Mononuclear cell (primary cell): Measurements from ENCODE around the gene SPON2. TPM values are rescaled to one million over a fixed set of nuclear protein-coding genes. Genes with fewer than 3 reads are reported as not detected.

ENCODE experiments used
- H3K27me3 ChIP-seq: 2 replicates; pipeline ENCODE4 v1.6.0; 2011; ENCODE audit warnings: low read length, control low read depth; ENCODE audit not compliant: insufficient read depth
- H3K4me1 ChIP-seq: 2 replicates; pipeline ENCODE4 v1.5.1; 2011; ENCODE audit warnings: mild to moderate bottlenecking, low read length, control low read depth; ENCODE audit not compliant: insufficient read depth
- H3K4me3 ChIP-seq: 2 replicates; pipeline ENCODE4 v1.5.1; 2011; ENCODE audit warnings: mild to moderate bottlenecking, low read length, moderate library complexity
- H3K9me3 ChIP-seq: 2 replicates; pipeline ENCODE4 v1.5.1; 2011; ENCODE audit warnings: low read depth, mild to moderate bottlenecking, control low read depth, low read length
- total RNA-seq: library from RNA; depleted of rRNA; stranded (reverse); fragments of >200 nt; gene quantifications from one replicate; pipeline ENCODE4 v1.2.3, GENCODE V29; 2012

SPON2 gene
- total RNA-seq, 1 donor, result 25.5 TPM

DNA sequence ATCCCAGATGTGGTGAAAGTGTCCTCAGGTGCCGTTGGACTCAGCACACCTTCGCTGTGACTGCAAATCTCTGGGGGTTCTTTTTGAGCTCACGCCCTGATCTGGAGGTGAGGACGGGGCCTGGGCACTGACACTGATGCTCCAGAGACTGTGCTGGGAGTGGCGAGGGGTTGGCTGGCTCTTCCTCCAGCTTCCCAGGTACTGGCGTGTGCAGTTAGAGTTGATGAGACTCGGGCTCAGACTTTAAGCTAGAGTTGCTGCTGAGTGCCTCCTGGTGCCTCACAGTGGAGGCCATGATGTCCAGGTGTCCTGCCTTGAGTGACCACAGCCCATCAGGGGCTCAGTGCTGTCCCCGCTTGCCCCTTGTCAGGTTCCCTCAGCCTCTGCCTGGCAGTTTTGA lies 16.3 kb downstream of the SPON2 start:
- Histone ChIP-seq H3K27me3 (no peaks in the 10 kb centered on the region), H3K9me3 (peaks cover 8% of the 10 kb centered on the region), H3K4me1 (no peaks in the 10 kb centered on the region), H3K4me3 (no peak overlapping the region)

GRCh38 chr4:1155314-1155713 lies 17.1 kb downstream of the SPON2 start:
- no peak overlapping the region for H3K4me3 ChIP-seq
- no peaks in the 10 kb centered on the region for H3K27me3 ChIP-seq
- H3K4me1 ChIP-seq, result no peaks in the 10 kb centered on the region
- H3K9me3 ChIP-seq, result peaks cover 8% of the 10 kb centered on the region

DNA sequence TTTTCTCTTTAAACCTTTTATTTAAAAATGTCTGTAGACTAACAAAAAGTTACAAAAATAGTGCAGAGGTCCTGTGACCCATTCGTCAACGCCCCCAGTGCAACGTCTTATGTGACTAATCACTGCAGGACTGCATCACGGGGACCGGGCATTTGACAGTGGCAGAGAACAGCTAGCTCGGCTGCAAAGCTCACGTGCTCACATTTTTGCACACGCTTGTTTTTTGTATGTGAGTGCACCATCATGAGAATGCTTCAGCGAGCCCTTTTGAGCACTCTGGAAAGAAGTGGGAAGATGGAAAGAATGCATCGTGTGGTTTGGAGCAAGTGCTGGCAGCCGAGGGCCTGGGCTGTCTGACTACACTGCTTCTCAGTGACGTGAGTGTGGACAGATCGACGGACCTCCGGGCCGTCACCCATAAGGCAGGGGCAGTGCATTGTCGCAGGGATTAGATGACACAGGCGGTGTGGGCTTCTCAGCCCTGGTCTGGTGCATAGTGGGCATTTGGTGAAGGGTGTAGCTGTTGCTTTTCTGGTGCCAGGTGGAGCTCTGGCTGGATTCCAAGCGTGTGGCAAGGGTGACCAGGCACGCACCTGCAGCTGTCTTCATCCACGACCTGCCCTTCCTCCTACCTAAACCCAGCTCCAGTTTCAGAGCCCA lies 17.7 kb downstream of the SPON2 start:
- Histone ChIP-seq H3K27me3 (no peaks in the 10 kb centered on the region), H3K4me3 (no peak overlapping the region), H3K9me3 (peaks cover 8% of the 10 kb centered on the region), H3K4me1 (no peaks in the 10 kb centered on the region)

DNA sequence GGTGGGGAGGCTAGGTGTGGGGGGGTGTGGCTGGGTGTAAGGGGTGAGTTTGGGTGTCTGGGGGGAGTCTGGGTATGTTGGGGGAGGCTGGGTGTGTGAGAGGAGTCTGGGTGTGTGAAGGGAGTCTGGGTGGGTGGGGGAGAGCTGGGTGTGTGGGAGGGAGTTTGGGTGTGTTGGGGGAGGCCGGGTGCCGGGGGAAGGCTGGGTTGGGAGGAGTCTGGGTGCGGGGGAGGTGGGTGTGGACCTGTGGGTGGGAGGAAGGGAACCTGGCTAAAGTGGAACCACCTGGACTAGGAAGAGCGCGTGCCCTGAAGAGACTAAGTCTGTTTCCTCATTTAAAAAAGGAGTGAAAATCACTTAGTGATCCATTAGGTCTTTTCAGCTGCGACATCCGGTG lies 18.3 kb downstream of the SPON2 start:
- Histone ChIP-seq H3K9me3 (peaks cover 8% of the 10 kb centered on the region), H3K4me1 (no peaks in the 10 kb centered on the region), H3K27me3 (no peaks in the 10 kb centered on the region), H3K4me3 (no peak overlapping the region)

GRCh38 chr4:1153567-1154090 lies 18.8 kb downstream of the SPON2 start:
- H3K9me3 ChIP-seq, result peaks cover 8% of the 10 kb centered on the region
- H3K27me3 ChIP-seq, result no peaks in the 10 kb centered on the region
- H3K4me3 ChIP-seq, result no peak overlapping the region
- no peaks in the 10 kb centered on the region for H3K4me1 ChIP-seq

GRCh38 chr4:1152290-1152689 lies 20.1 kb downstream of the SPON2 start:
- no peaks in the 10 kb centered on the region for H3K4me1 ChIP-seq
- no peaks in the 10 kb centered on the region for H3K9me3 ChIP-seq
- no peak overlapping the region for H3K4me3 ChIP-seq
- no peaks in the 10 kb centered on the region for H3K27me3 ChIP-seq

DNA sequence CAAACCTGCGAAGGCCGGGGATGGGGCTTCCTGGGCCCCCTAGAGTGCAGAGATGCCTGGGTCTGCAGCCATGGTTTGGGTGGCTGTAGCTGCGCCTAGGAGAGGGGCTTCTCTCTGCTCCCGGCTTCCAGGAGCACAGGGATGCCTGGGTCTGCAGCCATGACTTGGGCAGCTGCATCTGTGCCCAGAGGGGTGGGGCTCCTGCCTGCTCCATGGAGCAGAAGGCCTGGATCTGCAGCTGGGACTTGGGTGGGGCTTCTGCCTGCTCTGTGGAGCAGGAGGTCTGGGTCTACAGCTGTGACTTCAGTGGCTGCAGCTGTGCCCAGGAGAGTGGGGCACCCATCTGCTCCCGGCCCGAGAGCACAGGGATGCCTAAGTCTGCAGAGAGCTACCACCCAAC lies 20.8 kb downstream of the SPON2 start:
- no peak overlapping the region for H3K4me3 ChIP-seq
- H3K9me3 ChIP-seq, result no peaks in the 10 kb centered on the region
- no peaks in the 10 kb centered on the region for H3K27me3 ChIP-seq
- H3K4me1 ChIP-seq, result no peaks in the 10 kb centered on the region

GRCh38 chr4:1150875-1151274 lies 21.5 kb downstream of the SPON2 start:
- no peaks in the 10 kb centered on the region for H3K4me1 ChIP-seq
- no peak overlapping the region for H3K4me3 ChIP-seq
- no peaks in the 10 kb centered on the region for H3K9me3 ChIP-seq
- H3K27me3 ChIP-seq, result no peaks in the 10 kb centered on the region

DNA sequence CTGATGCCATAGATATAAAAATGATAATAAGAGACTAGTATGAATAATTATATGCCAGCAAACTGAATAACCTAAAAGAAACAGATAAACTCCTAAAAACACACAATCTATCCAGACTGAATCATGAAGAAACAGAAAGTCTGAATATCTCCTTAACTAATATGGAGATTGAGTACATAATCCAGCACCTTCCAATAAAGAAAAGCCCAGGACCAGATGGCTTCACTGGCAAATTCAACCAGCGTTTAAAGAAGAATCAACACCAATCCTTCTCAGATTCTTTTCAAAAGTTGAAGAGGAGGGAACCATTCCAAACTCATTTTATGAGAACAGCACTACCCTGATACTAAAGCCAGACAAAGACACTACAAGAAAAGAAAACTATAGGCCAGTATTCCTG lies 32.5 kb downstream of the SPON2 start:
- peaks cover 24% of the 10 kb centered on the region for H3K4me1 ChIP-seq
- H3K27me3 ChIP-seq, result no peaks in the 10 kb centered on the region
- no peaks in the 10 kb centered on the region for H3K9me3 ChIP-seq
- no peak overlapping the region for H3K4me3 ChIP-seq

DNA sequence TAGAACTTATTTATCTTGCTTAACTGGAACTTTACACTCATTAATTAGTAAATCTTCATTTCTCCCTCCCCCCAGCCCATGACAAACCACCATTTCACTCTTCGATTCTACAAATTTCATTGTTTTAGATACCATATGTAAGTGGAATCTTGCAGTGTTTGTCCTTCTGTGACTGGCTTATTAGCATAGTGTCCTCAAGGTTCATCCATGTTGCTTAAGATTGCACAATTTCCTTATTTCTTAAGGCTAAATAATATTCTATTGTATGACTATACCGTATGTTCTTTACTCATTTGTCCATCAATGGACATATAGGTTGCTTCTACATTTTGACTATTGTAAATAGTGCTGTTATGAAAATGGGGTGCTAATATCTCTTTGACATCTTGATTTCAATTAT lies 34.5 kb downstream of the SPON2 start:
- Histone ChIP-seq H3K9me3 (no peaks in the 10 kb centered on the region), H3K4me1 (peaks cover 24% of the 10 kb centered on the region), H3K4me3 (peak overlapping the region; percentile 18), H3K27me3 (no peaks in the 10 kb centered on the region)

DNA sequence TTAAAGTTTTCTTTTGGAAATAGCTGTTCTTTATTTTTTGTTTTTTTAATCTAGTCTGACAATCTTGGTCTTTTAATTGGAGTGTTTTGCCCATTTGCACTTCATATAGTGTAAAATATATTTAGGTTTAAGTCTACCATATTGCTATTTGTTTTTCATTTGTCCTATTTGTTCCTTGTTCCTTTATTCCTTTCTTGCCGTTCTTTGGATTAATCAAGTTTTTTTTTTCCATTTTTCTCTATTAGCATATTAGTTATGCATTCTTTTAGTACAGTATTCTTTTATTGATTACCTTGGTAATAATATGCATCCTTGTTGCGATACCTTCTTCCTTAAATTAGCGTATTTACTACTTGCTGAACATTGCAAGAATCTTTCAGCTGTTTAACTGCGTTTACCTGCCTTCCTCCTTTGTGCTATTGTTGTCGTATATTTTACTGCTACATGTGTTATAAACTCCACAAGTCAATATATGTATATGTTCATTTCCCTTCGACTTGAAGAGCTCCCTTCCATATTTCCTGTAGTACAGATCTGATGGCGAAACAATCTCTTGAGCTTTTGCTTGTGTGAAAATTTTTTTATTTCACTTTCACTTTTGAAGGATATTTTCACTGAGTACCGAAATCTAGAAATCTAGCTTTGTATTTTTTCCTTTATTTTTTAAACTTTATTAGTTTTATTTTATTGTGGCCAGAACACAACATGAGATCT lies 35.2 kb downstream of the SPON2 start:
- Histone ChIP-seq H3K9me3 (no peaks in the 10 kb centered on the region), H3K4me3 (peak overlapping the region; percentile 18), H3K4me1 (peaks cover 24% of the 10 kb centered on the region), H3K27me3 (no peaks in the 10 kb centered on the region)

- Histone ChIP-seq H3K9me3 (no peaks in the 10 kb centered on the region), H3K27me3 (no peaks in the 10 kb centered on the region), H3K4me3 (no peak overlapping the region), H3K4me1 (peaks cover 24% of the 10 kb centered on the region)
Observed at GRCh38 chr4:1136048-1136447, 36.3 kb downstream of the SPON2 start.

DNA sequence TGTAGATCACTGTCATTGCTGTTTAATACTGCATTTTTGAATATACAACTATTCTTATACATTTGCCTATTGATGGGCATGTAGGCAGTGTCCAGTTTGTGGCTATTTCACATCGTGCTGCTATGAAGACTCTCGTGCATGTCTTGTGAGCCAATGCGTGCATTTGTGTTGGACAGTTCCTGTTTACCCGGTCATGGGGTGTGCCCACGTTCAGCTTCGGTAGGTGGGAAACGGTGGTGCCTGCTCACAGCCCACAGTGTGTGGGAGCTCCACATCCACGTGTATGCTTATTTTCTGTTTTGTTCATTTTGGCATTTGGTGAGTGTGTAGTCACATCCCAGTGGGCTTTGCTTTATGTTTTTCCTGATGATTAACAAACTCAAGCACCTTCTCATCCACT lies 39.4 kb downstream of the SPON2 start:
- Histone ChIP-seq H3K4me1 (peaks cover 18% of the 10 kb centered on the region), H3K9me3 (no peaks in the 10 kb centered on the region), H3K27me3 (no peaks in the 10 kb centered on the region), H3K4me3 (no peak overlapping the region)

GRCh38 chr4:1130316-1131186 lies 41.8 kb downstream of the SPON2 start:
- peaks cover 8% of the 10 kb centered on the region for H3K27me3 ChIP-seq
- no peaks in the 10 kb centered on the region for H3K9me3 ChIP-seq
- no peak overlapping the region for H3K4me3 ChIP-seq
- peaks cover 6% of the 10 kb centered on the region for H3K4me1 ChIP-seq

- H3K27me3 ChIP-seq, result peaks cover 15% of the 10 kb centered on the region
- H3K4me1 ChIP-seq, result peaks cover 3% of the 10 kb centered on the region
Observed at GRCh38 chr4:1126506-1126905, 45.9 kb downstream of the SPON2 start.

More at GRCh38 chr4:1126506-1126905, 45.9 kb downstream of the SPON2 start:
- Histone ChIP-seq H3K9me3 (no peaks in the 10 kb centered on the region), H3K4me3 (no peak overlapping the region)
